ENCODE measurements around the gene COL4A3.

Gene COL4A3

DNA sequence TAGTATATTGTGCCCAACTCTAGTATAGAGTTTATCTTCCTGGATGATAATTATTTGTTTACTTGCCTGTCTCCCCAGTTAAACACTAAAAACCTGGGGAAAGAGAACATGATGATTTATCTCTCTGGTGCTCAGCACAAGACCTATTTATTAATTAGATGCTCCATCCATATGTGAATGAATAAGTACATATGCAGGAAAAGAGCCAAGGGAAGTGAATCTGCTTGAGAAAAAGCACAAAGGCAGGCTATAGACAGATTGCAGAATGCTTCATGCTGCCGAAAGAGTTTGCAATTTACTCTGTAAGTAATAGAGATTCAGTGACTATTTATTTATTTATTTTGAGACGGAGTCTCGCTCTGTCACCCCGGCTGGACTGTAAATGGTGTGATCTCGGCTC, 123.3 kb downstream of the COL4A3 start:
- H3K4me3 ChIP-seq (ENCODE audit: low read depth, low read length) = no peak overlapping the region
- TF ChIP-seq CTCF (IDR thresholded peaks at IDR 0.05; ENCODE audit: low read depth, low read length) = no peak

GRCh38 chr2:227292314-227292713, 127.9 kb downstream of the COL4A3 start:
- H3K4me3 ChIP-seq (ENCODE audit: low read depth, low read length) = no peak overlapping the region
- no peak for TF ChIP-seq CTCF (IDR thresholded peaks at IDR 0.05; ENCODE audit: low read depth, low read length)

GRCh38 chr2:227293531-227293930, 129.1 kb downstream of the COL4A3 start:
- no peak for TF ChIP-seq CTCF (IDR thresholded peaks at IDR 0.05; ENCODE audit: low read depth, low read length)
- no peak overlapping the region for H3K4me3 ChIP-seq (ENCODE audit: low read depth, low read length)

DNA sequence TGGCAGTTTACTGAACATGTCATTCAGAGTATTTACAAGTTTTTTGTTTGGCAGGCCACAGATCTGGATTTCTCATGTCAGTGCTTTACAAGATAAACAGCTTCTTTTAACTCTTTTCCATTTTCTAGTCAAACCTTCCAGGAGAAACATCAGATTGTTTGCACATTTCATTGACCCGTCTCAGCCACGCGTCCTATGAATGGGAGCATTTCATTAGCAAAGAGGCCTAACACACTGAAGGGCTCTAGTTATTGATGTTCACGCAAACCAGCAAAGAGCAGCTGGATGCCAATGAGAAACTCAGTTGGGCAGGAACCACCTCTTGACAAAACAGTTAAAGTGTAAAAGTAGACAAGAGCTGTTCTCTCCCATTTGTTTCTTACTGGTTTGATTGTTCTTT, 131.4 kb downstream of the COL4A3 start:
- H3K4me3 ChIP-seq (ENCODE audit: low read depth, low read length) = no peak overlapping the region
- TF ChIP-seq CTCF (IDR thresholded peaks at IDR 0.05; ENCODE audit: low read depth, low read length) = no peak

GRCh38 chr2:227296671-227297405, 132.4 kb downstream of the COL4A3 start:
- no peak for TF ChIP-seq CTCF (IDR thresholded peaks at IDR 0.05; ENCODE audit: low read depth, low read length)
- no peak overlapping the region for H3K4me3 ChIP-seq (ENCODE audit: low read depth, low read length)

- TF ChIP-seq CTCF (IDR thresholded peaks at IDR 0.05; ENCODE audit: low read depth, low read length) = no peak
- no peak overlapping the region for H3K4me3 ChIP-seq (ENCODE audit: low read depth, low read length)
These were observed 137.1 kb downstream of the COL4A3 start for GRCh38 chr2:227301523-227301922.

- H3K4me3 ChIP-seq (ENCODE audit: low read depth, low read length) = no peak overlapping the region
- TF ChIP-seq CTCF (IDR thresholded peaks at IDR 0.05; ENCODE audit: low read depth, low read length) = no peak
These were observed 144.4 kb downstream of the COL4A3 start for GRCh38 chr2:227308784-227309183.
